TTC549 (cell line): ENCODE data around the gene EFCAB3.
"Not testable (repeated sequence)": the region's sequence is repeated elsewhere in the genome, so short reads cannot be mapped to it uniquely, and the experiment has no call there.

Experiments used
- FAIRE-seq: peaks from 2 replicates; lab custom pipeline; 2012; peaks lifted over from hg19 to GRCh38; lab: Jason Lieb, UNC

EFCAB3 gene

GRCh38 chr17:62380253-62380652 lies at the start of gene EFCAB3:
EFCAB3 (plus strand) TSS chr17:62380553; CDS start chr17:62382980, 2,427 bp downstream.
- no peak for FAIRE-seq

- FAIRE-seq: no peak
These were observed 43.8 kb upstream of the EFCAB3 start for GRCh38 chr17:62336527-62336926.

- no peak for FAIRE-seq
These were observed 36.5 kb upstream of the EFCAB3 start for GRCh38 chr17:62343764-62344270.

GRCh38 chr17:62351176-62351575 lies 29.2 kb upstream of the EFCAB3 start:
- no peak for FAIRE-seq

GRCh38 chr17:62366191-62366590 lies 14.2 kb upstream of the EFCAB3 start:
- no peak for FAIRE-seq

- FAIRE-seq: no peak
These were observed 1.2 kb downstream of the EFCAB3 start for GRCh38 chr17:62381561-62381960.

GRCh38 chr17:62388856-62389255 lies 8.5 kb downstream of the EFCAB3 start:
- no peak for FAIRE-seq

GRCh38 chr17:62392908-62393307 lies 12.6 kb downstream of the EFCAB3 start:
- FAIRE-seq: no peak

GRCh38 chr17:62398891-62399290 lies 18.5 kb downstream of the EFCAB3 start:
- FAIRE-seq: no peak

- no peak for FAIRE-seq
These were observed 25.1 kb downstream of the EFCAB3 start for GRCh38 chr17:62405451-62405850.

- not testable (repeated sequence) for FAIRE-seq
These were observed 32.7 kb downstream of the EFCAB3 start for GRCh38 chr17:62413090-62413489.

- not testable (repeated sequence) for FAIRE-seq
These were observed 43.5 kb downstream of the EFCAB3 start, which contains the start of gene METTL2A for GRCh38 chr17:62423647-62424461. METTL2A (plus strand) TSS chr17:62423897; CDS start chr17:62423903, 6 bp downstream.

- not testable (repeated sequence) for FAIRE-seq
These were observed 45.9 kb downstream of the EFCAB3 start for GRCh38 chr17:62426214-62426613.

- FAIRE-seq: not testable (repeated sequence)
These were observed 54.9 kb downstream of the EFCAB3 start for GRCh38 chr17:62435251-62435650.

GRCh38 chr17:62441181-62441580 lies 60.8 kb downstream of the EFCAB3 start:
- FAIRE-seq: not testable (repeated sequence)

GRCh38 chr17:62444063-62444462 lies 63.7 kb downstream of the EFCAB3 start:
- no peak for FAIRE-seq

GRCh38 chr17:62445791-62446190 lies 65.4 kb downstream of the EFCAB3 start:
- not testable (repeated sequence) for FAIRE-seq

- FAIRE-seq: not testable (repeated sequence)
These were observed 71.8 kb downstream of the EFCAB3 start for GRCh38 chr17:62452195-62452594.

GRCh38 chr17:62453041-62453440 lies 72.7 kb downstream of the EFCAB3 start:
- FAIRE-seq: not testable (repeated sequence)

GRCh38 chr17:62453656-62454055 lies 73.3 kb downstream of the EFCAB3 start:
- not testable (repeated sequence) for FAIRE-seq

GRCh38 chr17:62454111-62454510 lies 73.8 kb downstream of the EFCAB3 start:
- FAIRE-seq: not testable (repeated sequence)

- no peak for FAIRE-seq
These were observed 75.7 kb downstream of the EFCAB3 start for GRCh38 chr17:62456016-62456415.

- FAIRE-seq: not testable (repeated sequence)
These were observed 78.1 kb downstream of the EFCAB3 start for GRCh38 chr17:62458483-62458882.

- FAIRE-seq: not testable (repeated sequence)
These were observed 84.1 kb downstream of the EFCAB3 start for GRCh38 chr17:62464422-62464821.
